HEK293 (cell line): ENCODE results near the gene REG1B.
"Not testable (repeated sequence)": the region's sequence is repeated elsewhere in the genome, so short reads cannot be mapped to it uniquely, and the experiment has no call there.

Experiments
- CTCF ChIA-PET: fragments of 350-600 bp; formaldehyde crosslinking; extraction: SDS; loops from one replicate; lab custom pipeline; 2021; ENCODE audit warnings: antibody characterized with exemption; lab: Yijun Ruan, JAX
- POLR2A ChIA-PET: fragments of 300-600 bp; formaldehyde crosslinking; extraction: SDS; loops from one replicate; lab custom pipeline; 2020; ENCODE audit warnings: antibody characterized with exemption, inconsistent platforms; lab: Yijun Ruan, JAX
- H3K27ac ChIP-seq: fragments of 200-500 bp; sonication (Bioruptor generic); 2 replicates; pipeline ENCODE4 v1.5.1; 2014; ENCODE audit warnings: low read depth, low read length, control low read depth, inconsistent platforms; ENCODE audit errors: extremely low read depth
- H3K36me3 ChIP-seq, 2 experiments: fragments of 200-500 bp in 1 of 2; sonication (Bioruptor generic) in 1 of 2; 1 replicate in 1 of 2; 2 replicates in 1 of 2; pipeline ENCODE4 v1.5.1; 2014 to 2017; ENCODE audit warnings: inconsistent platforms in 2 of 2, low read length in 2 of 2; ENCODE audit not compliant: control insufficient read depth in 2 of 2, insufficient read depth in 1 of 2
- H3K4me1 ChIP-seq: fragments of 200-500 bp; sonication (Bioruptor generic); 2 replicates; pipeline ENCODE4 v1.5.1; 2014; ENCODE audit warnings: mild to moderate bottlenecking, low read length, inconsistent platforms; ENCODE audit not compliant: control insufficient read depth, insufficient read depth
- H3K4me3 ChIP-seq: 2 replicates; pipeline ENCODE4 v1.5.1; 2011; ENCODE audit warnings: low read depth, mild to moderate bottlenecking, control low read depth, low read length, moderate library complexity
- H3K9me3 ChIP-seq: fragments of 200-500 bp; sonication (Bioruptor generic); 2 replicates; pipeline ENCODE4 v1.5.1; 2014; ENCODE audit warnings: low read depth, low read length, inconsistent platforms; ENCODE audit not compliant: control insufficient read depth, insufficient read depth
- GLIS2 ChIP-seq: fragments of 450-650 bp; formaldehyde crosslinking; IDR thresholded peaks from 2 replicates; pipeline ENCODE4 v1.5.1; 2016; ENCODE audit warnings: missing biosample characterization, missing genetic modification characterization
- PRDM4 ChIP-seq: fragments of 450-650 bp; formaldehyde crosslinking; IDR thresholded peaks from 2 replicates; pipeline ENCODE4 v1.5.1; 2017; ENCODE audit warnings: missing biosample characterization, missing genetic modification characterization
- YY1 ChIP-seq: fragments of 450-650 bp; formaldehyde crosslinking; IDR thresholded peaks from 2 replicates; pipeline ENCODE4 v1.5.1; 2018; ENCODE audit warnings: missing biosample characterization, missing genetic modification characterization
- ZBTB10 ChIP-seq: fragments of 450-650 bp; formaldehyde crosslinking; IDR thresholded peaks from 2 replicates; pipeline ENCODE4 v1.5.1; 2016; ENCODE audit warnings: missing biosample characterization, missing genetic modification characterization
- ZBTB48 ChIP-seq: fragments of 450-650 bp; formaldehyde crosslinking; IDR thresholded peaks from 2 replicates; pipeline ENCODE4 v1.5.1; 2016; ENCODE audit warnings: missing biosample characterization, missing genetic modification characterization
- ZNF112 ChIP-seq: fragments of 450-650 bp; formaldehyde crosslinking; IDR thresholded peaks from 2 replicates; pipeline ENCODE4 v1.5.0; 2017; ENCODE audit warnings: missing biosample characterization, missing genetic modification characterization
- ZNF114 ChIP-seq: fragments of 450-650 bp; formaldehyde crosslinking; IDR thresholded peaks from 2 replicates; pipeline ENCODE4 v1.5.0; 2017; ENCODE audit warnings: missing biosample characterization, missing genetic modification characterization
- ZNF121 ChIP-seq: fragments of 450-650 bp; formaldehyde crosslinking; IDR thresholded peaks from 2 replicates; pipeline ENCODE4 v1.5.1; 2016; ENCODE audit warnings: missing biosample characterization, missing genetic modification characterization
- ZNF280D ChIP-seq: fragments of 450-650 bp; formaldehyde crosslinking; IDR thresholded peaks from 2 replicates; pipeline ENCODE4 v1.5.1; 2016; ENCODE audit warnings: missing biosample characterization, missing genetic modification characterization
- ZNF324 ChIP-seq: fragments of 450-650 bp; formaldehyde crosslinking; IDR thresholded peaks from 2 replicates; pipeline ENCODE4 v1.5.1; 2016; ENCODE audit warnings: missing biosample characterization, missing genetic modification characterization
- ZNF510 ChIP-seq: fragments of 450-650 bp; formaldehyde crosslinking; IDR thresholded peaks from 2 replicates; pipeline ENCODE4 v1.5.1; 2018; ENCODE audit warnings: mild to moderate bottlenecking, missing genetic modification characterization, missing biosample characterization; ENCODE audit not compliant: insufficient replicate concordance
- ZNF585B ChIP-seq: fragments of 450-650 bp; formaldehyde crosslinking; IDR thresholded peaks from 2 replicates; pipeline ENCODE4 v1.5.1; 2016; ENCODE audit warnings: missing biosample characterization, missing genetic modification characterization
- ZNF791 ChIP-seq: fragments of 450-650 bp; formaldehyde crosslinking; IDR thresholded peaks from 2 replicates; pipeline ENCODE4 v1.5.1; 2016; ENCODE audit warnings: missing biosample characterization, missing genetic modification characterization
- TF ChIP-seq, protein P1 (sequence below): fragments of 450-650 bp; formaldehyde crosslinking; IDR thresholded peaks from 2 replicates; pipeline ENCODE4 v1.5.1; 2017; ENCODE audit warnings: missing biosample characterization, missing genetic modification characterization
- TF ChIP-seq, protein P2 (sequence below): fragments of 450-650 bp; formaldehyde crosslinking; IDR thresholded peaks from 2 replicates; pipeline ENCODE4 v1.5.1; 2016; ENCODE audit warnings: missing biosample characterization, missing genetic modification characterization

Gene REG1B

GRCh38 chr2:79065201-79065600 is 22.6 kb downstream of the REG1B start:
- no peaks in the 10 kb centered on the region for H3K36me3 ChIP-seq
- H3K27ac ChIP-seq = no peak overlapping the region
- CTCF ChIA-PET = interaction anchor here (0.7 kb wide), 1 partner anchor 57 kb away, joined by 3 read pairs; no protein-coding TSS in a partner anchor
- H3K9me3 ChIP-seq = no peaks in the 10 kb centered on the region
- no peak overlapping the region for H3K4me3 ChIP-seq
- H3K4me1 ChIP-seq = no peaks in the 10 kb centered on the region
- TF ChIP-seq ZNF510 (tag by site-specific recombination) = no peak
- TF ChIP-seq, protein P1, sequence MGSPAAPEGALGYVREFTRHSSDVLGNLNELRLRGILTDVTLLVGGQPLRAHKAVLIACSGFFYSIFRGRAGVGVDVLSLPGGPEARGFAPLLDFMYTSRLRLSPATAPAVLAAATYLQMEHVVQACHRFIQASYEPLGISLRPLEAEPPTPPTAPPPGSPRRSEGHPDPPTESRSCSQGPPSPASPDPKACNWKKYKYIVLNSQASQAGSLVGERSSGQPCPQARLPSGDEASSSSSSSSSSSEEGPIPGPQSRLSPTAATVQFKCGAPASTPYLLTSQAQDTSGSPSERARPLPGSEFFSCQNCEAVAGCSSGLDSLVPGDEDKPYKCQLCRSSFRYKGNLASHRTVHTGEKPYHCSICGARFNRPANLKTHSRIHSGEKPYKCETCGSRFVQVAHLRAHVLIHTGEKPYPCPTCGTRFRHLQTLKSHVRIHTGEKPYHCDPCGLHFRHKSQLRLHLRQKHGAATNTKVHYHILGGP (tag by site-specific recombination) = no peak
- TF ChIP-seq GLIS2 (tag by site-specific recombination) = no peak
- TF ChIP-seq ZNF585B (tag by site-specific recombination) = no peak
- TF ChIP-seq ZNF280D (tag by site-specific recombination) = no peak
- TF ChIP-seq ZNF324 (tag by site-specific recombination) = no peak
- TF ChIP-seq ZNF791 (tag by site-specific recombination) = no peak
- no peak for TF ChIP-seq ZNF114 (tag by site-specific recombination)
- no peak for TF ChIP-seq PRDM4 (tag by site-specific recombination)
- no peak for TF ChIP-seq ZBTB48 (tag by site-specific recombination)
- no peak for TF ChIP-seq ZNF121 (tag by site-specific recombination)
- POLR2A ChIA-PET = no interaction called here

GRCh38 chr2:79054769-79055168 is 33.0 kb downstream of the REG1B start:
- CTCF ChIA-PET, H3K27ac ChIP-seq, H3K36me3 ChIP-seq, H3K9me3 ChIP-seq, H3K4me3 ChIP-seq, H3K4me1 ChIP-seq, POLR2A ChIA-PET: not testable (repeated sequence)

DNA sequence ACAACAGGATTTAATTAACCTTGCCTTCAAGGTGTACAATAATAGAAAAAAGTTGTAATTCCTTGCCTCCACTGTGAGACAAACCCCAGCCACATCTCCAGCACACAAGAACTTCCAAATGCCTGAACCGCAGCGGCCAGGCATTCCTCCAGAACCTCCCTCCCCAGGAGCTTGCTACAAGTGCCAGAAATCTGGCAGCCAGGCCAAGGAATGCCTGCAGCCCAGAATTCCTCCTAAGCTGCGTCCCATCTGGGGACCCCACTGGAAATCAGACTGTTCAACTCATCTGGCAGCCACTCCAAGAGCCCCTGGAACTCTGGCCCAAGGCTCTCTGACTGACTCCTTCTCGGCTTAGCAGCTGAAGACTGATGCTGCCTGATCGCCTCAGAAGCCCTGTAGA is 34.3 kb downstream of the REG1B start:
- H3K9me3 ChIP-seq, H3K4me3 ChIP-seq, H3K27ac ChIP-seq, H3K36me3 ChIP-seq, H3K4me1 ChIP-seq, CTCF ChIA-PET, POLR2A ChIA-PET: not testable (repeated sequence)

GRCh38 chr2:79041032-79041448 is 46.8 kb downstream of the REG1B start:
- CTCF ChIA-PET = interaction anchor here (0.6 to 2.3 kb wide), 6 partner anchors 12 to 184 kb away, joined by 3 to 6 read pairs (median 4); no protein-coding TSS in a partner anchor
- POLR2A ChIA-PET = no interaction called here
- TF ChIP-seq, protein P2, sequence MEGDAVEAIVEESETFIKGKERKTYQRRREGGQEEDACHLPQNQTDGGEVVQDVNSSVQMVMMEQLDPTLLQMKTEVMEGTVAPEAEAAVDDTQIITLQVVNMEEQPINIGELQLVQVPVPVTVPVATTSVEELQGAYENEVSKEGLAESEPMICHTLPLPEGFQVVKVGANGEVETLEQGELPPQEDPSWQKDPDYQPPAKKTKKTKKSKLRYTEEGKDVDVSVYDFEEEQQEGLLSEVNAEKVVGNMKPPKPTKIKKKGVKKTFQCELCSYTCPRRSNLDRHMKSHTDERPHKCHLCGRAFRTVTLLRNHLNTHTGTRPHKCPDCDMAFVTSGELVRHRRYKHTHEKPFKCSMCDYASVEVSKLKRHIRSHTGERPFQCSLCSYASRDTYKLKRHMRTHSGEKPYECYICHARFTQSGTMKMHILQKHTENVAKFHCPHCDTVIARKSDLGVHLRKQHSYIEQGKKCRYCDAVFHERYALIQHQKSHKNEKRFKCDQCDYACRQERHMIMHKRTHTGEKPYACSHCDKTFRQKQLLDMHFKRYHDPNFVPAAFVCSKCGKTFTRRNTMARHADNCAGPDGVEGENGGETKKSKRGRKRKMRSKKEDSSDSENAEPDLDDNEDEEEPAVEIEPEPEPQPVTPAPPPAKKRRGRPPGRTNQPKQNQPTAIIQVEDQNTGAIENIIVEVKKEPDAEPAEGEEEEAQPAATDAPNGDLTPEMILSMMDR (tag by site-specific recombination) = 0 out of 2 replicates have a peak, but pooled peaks have one; percentile 9
- no peak for TF ChIP-seq ZBTB10 (tag by site-specific recombination)
- no peak for TF ChIP-seq ZNF112 (tag by site-specific recombination)
- no peak for TF ChIP-seq YY1 (tag by site-specific recombination)

More at GRCh38 chr2:79041032-79041448, 46.8 kb downstream of the REG1B start:
- H3K36me3 ChIP-seq = no peaks in the 10 kb centered on the region
- no peak overlapping the region for H3K27ac ChIP-seq
- no peak overlapping the region for H3K4me3 ChIP-seq
- H3K4me1 ChIP-seq = no peaks in the 10 kb centered on the region
- H3K9me3 ChIP-seq = no peaks in the 10 kb centered on the region
